Pulmonary artery endothelial cell (primary cell): ENCODE results near the gene SPARC. TPM values are rescaled to one million over a fixed set of nuclear protein-coding genes. Genes with fewer than 3 reads are reported as not detected.
A peak's percentile ranks its signal among the peaks of the same experiment; 100 is the strongest.
"Not testable (repeated sequence)": the region's sequence is repeated elsewhere in the genome, so short reads cannot be mapped to it uniquely, and the experiment has no call there.

ENCODE experiments used
- DNase-seq: peaks from one replicate; pipeline ENCODE4 v3.0.0-alpha.2; 2011; ENCODE audit warnings: low read depth, low spot score
- total RNA-seq: library from RNA; depleted of rRNA; stranded (reverse); fragments of >200 nt; gene quantifications from 2 replicates; pipeline ENCODE4 v1.2.3, GENCODE V29; 2014

The SPARC gene, protein sequence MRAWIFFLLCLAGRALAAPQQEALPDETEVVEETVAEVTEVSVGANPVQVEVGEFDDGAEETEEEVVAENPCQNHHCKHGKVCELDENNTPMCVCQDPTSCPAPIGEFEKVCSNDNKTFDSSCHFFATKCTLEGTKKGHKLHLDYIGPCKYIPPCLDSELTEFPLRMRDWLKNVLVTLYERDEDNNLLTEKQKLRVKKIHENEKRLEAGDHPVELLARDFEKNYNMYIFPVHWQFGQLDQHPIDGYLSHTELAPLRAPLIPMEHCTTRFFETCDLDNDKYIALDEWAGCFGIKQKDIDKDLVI
- 1,269 and 1,423 TPM in 2 replicates for total RNA-seq

DNA sequence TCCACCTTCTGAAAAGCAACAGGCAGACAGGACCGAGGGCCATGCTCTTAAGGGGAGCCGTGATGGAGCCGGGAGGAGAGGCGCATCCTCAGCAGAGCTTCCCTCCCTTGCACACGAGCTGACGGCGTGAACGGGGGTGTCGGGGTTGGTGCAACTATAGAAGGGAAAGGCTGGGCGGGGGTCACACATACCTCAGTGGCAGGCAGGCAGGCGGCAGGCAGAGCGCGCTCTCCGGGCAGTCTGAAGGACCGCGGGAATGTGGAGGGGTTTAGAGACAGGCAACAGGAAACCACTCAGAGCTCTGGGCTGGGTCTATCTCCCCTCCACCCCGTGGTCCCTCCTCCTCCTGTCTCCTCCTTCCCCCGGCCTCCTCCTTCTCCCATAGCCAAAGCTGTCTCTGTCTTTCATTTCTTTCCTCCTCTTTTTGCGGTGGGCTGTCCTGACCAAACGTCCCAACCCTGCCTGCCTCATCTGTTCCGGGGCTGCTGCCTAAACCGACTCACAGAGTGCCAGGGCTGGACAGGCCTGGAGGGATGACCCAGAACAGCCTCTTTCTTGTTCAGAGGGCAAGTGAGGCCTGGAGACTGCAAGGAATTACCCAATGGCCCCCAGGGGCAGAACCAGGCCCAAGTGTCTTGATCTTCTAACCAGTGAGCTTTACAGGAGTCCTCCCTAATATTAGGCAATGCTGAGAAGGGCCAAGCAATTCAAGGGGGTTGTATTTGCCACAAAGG lies at the start of gene SPARC:
SPARC (minus strand) TSS at position 242 of the 734 bp plus-strand sequence. CDS start 10,727 bp downstream, outside the sequence.
- peak; percentile 76 for DNase-seq

DNA sequence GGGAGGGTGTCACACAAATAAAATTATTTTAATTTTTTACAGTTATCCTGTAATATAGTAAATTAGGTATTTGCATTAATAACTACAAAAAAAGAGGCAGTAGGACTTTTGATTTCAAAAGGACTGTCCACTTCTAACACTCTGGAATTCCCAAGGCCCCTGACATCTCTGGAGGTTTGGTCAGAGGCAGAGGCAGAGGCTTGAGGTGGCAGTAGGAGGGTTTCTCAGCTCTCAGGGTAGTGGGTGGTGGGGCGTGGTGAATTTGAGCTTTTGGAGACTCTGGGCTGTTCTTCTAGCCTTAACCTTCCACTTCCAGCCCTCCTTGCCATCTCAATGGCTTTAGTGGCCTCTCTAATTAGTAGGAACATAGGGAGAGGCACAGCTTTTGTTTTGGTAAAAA lies 48.9 kb upstream of the SPARC start:
- no peak for DNase-seq

DNA sequence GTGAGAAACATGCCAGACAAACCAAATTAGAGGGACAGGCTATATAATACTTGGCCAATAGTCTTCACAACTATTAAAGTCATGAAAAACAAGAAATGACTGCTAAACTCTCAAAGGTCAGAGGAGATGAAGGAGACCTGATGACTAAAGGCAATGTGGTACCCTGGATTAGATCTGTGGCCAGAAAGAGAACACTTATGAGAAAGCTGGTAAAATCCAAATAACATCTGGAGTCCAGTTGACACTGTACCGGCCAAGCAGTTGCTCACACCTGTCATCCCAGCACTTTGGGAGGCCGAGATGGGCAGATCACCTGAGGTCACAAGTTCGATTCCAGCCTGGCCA lies 47.3 kb upstream of the SPARC start:
- DNase-seq = no peak

DNA sequence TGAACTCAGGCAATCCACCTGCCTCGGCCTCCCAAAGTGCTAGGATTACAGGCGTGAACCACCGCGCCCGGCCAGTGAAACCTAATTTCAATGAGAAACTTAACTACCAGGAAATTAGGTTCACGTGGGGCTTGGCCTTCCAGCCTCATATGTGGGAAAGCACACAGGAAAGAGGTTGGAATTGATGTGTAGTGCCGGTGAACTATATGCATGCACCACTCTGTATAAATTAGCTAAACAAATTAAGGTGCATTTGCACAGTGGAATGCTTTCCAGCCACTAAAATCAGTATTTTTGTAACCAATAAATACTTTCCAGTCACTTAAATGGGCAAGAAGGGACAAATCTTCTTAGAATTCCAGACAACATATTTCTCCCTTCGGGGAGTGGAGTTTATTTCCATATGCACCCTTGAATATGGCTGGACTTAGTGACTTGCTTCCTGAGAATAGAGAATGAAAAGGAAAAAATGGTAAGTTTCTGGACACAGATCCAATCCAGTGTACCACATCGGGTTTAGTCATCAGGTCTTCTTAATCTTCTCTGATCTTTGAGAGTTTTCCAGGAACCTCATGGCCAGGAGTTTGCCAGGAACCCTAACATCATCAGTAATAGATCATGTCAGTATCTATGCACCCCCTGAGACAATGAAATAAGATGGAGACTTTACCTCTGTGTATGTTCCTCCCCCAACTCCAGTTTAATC lies 46.8 kb upstream of the SPARC start:
- no peak for DNase-seq

DNA sequence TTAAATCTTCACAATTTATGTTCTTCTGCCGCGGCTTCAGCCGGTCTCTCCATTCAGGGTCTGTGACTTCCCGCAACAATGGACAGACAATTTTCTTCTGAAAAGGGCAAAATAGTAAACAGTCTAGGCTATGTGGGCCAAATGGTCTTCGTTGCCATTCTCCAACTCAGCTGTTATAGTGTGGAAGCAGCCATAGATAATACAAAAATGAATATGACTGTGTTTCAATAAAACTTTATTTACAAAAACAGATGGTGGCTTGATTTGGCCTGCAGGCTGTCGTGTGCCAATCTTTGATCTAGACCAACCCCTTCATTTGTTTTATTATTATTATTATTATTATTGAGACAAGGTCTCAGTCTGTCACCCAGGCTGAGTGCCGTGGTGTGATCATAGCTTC lies 43.7 kb upstream of the SPARC start:
- DNase-seq = no peak

DNA sequence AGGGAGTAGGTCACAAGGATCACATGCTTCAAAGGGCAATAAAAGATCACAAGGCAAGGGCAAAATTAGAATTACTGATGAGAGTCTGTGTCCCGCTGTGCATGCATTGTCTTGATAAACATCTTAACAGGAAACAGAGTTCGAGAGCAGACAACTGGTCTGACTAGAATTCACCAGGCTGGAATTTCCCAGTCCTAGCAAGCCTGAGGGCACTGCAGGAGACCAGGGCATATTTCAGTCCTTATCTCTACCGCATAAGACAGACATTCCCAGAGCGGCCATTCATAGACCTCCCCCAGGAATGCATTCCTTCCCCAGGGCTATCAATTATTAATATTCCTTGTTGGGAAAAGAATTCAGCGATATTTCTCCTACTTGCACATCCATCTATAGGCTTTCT lies 42.9 kb upstream of the SPARC start:
- not testable (repeated sequence) for DNase-seq

DNA sequence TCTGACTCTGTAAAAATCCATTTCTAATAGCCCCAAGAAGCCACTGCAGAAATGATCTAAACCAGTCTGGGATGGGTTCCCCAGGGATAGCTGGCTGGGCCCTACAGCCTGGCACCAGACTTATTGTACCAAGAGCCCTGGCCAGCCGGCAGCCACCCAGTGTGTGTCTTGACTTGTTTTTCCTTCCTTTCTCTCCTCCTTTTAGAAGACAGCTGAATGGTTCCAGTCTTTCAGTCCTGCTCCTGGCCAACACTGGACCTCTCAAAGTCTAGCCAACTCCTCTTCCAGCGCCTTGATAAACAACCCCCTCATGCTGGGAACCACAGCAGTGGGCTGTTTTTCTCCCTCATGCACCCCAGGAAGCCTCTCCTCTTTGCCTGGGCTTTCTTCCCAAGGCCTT lies 37.6 kb upstream of the SPARC start:
- no peak for DNase-seq

DNA sequence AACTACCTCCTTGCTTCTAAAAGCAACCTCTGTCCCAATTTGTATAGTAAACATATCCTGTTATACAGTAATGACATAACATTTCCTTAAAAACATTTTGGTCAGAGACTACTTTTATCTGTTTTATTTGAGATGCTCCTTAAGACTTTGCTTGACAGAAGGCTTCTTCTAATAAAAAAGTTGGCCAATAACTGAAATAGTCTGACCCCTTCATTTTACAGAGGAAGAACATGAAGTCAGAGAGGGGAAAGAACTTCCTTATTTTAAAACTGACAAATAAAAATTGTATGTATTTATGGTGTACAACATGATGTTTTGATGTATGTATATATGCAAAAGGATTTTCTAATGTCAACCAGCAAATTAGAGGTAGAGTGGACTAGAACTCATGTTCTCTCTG lies 35.8 kb upstream of the SPARC start:
- no peak for DNase-seq

DNA sequence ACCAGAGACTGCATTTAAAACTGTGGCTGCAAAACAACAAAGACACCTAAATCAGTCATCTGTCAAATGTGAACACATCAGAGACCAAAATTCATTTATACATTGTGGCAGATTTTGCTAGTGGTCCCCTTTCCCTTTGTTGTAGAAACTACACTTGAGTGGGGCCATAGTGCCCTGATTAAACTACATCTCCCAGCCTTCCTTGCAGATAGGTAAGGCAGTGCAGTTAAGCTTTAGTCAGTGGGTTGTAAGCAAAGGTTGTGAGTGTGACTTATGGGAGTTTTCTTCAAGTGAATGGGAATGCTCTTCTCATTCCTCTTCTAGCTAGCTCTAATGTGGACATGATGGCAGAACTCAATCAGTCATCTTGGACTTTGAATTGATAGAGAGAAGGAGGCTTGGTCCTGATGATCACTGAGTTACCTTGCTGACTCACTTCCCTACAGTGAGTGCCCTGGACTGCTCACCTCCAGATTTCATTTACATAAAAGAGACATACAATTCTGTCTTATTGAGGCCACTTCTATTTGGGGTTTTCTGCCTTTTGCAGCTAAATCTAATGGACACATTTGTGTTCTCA lies 35.2 kb upstream of the SPARC start:
- DNase-seq = no peak

DNA sequence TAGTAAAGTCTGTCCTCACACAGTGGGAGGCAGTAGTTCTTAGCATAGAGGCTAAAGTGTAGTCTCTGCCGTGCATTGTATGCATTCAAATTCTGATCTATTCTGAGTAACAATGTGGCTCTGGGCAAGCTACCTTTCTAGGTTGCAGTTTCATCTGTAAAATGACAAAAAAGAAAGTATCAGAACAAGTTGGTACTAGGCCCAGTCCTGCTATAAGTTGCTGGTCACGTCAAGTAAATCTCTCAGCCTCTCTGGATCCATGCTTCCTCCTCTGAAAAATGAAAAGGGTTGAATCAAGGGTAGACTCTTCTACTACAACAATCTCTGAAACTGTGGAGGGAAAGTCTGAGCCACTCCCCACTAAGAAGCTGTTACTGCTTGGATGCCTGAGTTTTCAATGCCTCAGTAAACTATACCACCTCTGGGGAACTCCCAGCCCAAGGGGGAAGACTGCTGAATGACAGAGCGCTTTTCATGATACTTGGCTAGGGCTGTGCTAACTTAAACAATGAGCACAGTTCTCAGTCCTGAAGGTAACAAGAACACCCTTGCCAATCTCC lies 34.5 kb upstream of the SPARC start:
- no peak for DNase-seq

DNA sequence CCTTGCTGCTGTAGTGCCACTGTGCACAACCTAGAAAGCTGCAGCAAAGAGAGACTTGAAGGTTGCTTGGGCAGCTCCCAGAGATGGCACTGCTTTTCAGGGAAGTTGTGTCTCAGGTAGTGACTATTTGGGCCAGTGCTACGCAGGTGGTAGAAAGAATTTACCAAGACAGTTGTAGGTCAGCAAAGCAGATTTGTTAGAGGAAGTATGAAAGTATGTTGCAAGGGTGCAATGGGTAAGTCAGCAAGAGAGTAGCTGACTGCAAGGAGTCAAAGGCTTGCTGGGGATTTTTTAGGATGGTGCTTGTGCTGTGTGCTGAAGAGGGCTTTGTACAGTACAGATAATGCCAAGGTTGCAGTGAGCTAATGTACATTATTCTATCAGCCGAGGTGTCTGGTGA lies 33.5 kb upstream of the SPARC start:
- DNase-seq = no peak

DNA sequence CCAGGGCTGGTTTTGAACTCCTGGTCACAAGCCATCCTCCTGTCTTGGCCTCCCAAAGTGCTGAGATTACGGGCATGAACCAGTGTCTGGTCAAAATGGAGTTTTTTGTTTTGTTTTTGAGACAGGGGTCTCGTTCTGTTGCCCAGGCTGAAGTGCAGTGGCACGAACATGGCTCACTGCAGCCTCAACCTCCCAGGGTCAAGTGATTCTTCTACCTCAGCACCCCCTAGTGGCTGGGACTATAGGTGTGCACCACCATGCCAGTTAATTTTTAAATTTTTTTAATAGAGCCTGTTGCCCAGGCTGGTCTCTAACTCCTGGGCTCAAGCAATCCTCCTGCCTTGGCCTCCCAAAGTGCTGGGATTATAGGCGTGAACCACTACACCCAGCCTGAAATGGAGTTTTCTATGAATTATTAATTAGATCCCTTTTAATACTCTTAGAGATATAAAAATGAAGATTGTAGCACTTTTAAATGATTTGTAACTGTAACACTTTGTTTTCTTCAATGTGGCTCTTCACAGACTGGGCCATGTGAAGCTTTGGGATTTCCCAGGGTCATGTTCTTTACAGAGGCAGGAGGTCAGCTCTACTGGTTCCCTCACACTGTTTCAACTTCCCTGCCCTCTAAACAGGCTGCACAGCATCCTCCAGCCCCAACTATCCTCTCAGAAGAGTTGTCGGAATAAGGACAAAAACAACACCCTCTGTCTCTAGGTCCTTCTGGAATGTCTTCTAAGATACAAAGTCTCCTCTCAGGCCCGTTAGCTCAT lies 32.7 kb upstream of the SPARC start:
- DNase-seq = no peak

DNA sequence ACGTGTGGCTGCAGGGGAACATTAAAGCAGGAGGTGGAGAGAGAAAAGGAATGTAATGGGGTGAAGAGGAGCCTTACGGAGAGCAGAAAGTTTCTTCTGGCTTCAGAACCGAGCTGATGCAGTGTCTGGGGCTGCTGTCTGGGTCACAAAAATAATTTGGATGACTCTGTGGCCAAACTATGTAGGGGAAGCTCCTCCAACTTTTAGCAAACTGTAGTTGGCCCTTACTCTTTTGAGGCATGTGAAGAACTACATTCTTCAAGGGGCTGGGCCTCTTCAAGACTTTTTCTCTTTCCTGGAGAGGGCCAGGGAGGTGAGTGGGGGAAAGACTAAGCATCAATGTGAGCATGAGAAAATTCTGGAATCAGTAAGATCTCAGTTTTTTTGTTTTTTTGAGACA lies 31.9 kb upstream of the SPARC start:
- DNase-seq = no peak

DNA sequence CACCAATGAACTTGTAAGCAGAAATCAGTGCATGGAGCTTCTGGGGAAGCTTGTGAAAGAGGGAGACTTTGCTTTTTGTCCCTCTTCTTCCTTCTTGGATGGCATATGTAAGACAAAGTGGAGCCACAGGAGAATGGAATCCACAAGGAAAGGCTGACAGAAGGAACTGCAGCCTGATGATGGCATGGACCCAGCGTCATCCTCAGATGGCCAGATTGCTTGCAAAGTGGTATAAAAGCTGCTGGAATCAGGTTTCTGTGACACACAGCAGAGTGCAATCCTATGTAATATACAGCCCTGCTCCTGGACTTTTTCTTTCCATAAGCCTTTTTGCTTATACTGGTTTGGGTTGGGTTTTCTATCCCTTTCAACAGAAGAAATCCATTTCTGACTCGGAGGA lies 31.4 kb upstream of the SPARC start:
- DNase-seq = no peak

DNA sequence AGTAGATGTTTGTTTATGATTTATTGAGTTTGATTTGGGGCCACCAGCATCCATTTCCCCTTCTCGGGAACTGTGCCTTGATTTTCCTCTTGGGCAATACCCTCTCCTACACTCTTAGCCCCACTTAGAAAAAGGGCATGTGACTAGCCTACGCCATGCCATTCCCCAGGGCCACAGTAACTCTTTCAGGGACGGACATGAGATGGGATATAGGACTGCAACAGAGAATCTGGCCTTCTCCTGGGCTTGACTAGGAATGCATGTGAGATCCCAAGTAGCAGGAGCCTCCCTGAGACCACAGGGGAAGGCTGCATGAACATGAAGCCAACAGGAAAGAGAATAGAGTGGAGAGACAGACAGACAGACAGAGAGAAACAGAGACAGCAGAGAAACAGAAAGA lies 30.7 kb upstream of the SPARC start:
- DNase-seq = no peak

DNA sequence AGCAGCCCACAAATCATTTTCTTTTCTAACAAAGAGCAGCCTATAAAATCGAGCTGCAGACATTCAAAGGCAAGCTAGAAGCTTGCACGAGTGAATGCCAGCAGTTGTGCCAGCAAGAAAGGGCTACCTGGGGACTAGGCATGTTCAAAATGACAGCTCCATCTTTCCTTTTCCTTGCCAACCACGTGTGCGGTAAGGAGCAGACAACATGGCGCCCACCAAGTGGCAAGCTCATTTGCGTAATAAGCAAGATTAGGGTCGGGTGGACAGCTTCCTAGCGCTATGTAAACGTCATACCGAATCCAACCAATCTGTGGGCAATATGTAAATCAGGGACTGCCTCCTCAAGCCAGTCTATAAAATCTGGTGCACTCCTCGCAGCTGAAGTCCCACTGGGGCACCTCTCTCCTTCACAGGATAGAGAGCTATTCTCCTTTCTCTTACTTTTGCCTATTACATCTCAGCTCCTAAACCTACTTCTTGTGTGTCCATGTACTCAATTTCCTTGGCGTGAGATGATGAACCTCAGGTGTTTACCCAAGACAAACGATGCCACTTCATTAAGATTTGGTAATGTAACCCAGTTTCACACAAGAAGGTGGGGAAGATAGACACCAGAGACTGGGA lies 22.5 kb upstream of the SPARC start:
- DNase-seq = no peak

DNA sequence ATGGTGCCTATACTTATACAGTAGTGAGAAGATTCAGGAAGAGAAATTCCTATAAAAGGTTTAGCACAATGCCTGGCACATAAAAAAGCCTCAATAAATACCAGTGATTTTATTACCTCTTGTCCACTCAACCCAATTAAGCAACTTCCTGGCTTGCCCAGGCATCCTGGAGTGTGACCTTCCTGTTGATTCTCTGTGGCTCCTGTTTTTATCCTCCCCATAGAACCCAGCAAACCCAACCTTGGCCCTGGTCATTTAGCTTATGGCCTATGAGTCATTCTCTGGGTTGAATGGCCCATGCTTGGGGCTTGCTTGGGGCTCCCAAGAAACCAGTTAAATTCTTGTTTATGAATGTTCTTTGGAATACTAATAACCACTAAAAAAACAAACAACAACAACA lies 21.4 kb upstream of the SPARC start:
- no peak for DNase-seq

DNA sequence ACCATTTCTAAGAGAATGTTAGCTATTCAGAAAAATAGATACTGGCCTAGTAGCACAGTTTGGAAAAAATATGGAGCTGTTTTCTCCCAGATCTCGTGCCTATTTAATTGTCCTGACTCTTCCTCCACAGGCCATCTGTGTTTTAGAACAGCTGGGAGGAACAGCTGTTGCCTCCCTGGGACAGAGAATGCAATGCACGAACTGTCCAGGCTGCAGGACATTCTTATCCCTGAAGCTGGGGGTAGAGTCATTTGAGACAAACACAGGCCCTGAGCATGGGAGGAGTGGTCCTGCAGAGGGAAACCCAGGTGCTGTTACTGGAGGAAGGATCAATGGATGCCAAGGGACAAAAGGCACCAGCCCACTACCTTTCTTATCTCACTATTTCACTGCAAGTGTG lies 20.9 kb upstream of the SPARC start:
- DNase-seq = no peak

DNA sequence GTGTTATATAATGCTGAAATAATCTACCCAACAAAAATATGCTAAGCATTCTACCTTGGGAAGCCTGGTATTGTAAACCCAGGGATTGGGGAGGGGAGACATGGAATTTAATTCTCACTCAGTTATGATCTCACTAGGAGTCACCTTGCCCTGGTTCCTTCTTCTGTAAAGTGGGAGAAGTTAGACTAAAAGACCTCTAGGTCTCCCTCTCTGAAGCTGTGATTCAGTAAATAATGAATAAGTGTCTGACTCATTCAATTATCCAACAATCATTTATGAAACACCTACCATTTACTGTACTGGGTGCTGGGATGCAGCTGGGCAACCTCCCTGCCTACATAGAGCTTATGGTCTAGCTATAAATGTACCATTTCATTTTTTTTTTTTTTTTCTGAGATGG lies 20.2 kb upstream of the SPARC start:
- DNase-seq = no peak

DNA sequence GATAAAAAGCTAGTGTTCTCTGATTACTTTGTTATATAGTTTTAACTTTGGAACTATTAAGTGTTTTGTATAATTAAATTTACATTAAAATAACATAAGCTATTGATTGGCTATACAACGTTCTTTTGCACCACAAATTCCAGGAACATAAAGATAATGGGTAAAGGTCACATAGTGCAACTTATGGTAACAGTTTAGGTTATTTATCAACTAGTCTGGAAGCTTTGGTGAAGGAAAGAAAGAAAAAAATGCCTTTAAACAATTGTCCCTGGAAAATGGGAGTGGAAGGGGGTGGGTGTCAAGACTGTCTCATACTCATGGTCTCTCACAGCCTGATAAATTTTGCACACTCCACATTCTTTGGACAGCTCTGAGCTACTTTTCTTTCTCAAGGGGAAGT lies 17.1 kb upstream of the SPARC start:
- no peak for DNase-seq

DNA sequence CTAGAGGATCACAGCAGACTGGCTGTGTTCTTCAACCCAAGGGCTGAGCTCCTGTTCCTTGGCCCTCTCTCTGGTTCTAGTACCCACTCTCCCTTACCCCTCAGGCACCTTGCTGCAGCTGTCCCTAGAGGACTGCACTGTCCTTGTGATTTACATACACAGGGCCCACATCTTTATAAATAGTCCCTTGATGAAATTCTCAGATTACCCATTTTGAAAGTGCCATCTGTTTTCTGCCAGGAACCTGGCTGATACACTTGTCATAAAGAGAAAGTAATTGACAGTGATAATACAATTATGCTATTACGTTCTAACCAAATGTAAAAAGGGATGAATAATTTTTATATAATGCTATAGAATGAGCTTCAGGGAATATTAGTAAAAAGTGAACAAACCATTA lies 16.5 kb upstream of the SPARC start:
- DNase-seq = no peak
